Smooth muscle cell (in vitro differentiated cells): ENCODE measurements around the gene GLB1L. TPM values are rescaled to one million over a fixed set of nuclear protein-coding genes. Genes with fewer than 3 reads are reported as not detected.
"Not testable (repeated sequence)": the region's sequence is repeated elsewhere in the genome, so short reads cannot be mapped to it uniquely, and the experiment has no call there.

Source experiments
- DNase-seq: peaks from one replicate; lab custom pipeline; 2025; ENCODE audit not compliant: unreplicated experiment; lab: John Stamatoyannopoulos, UW
- H2AFZ ChIP-seq: fragments of 200-600 bp; sonication (generic); 2 replicates; pipeline ENCODE4 v1.6.0; 2016; ENCODE audit warnings: antibody characterized with exemption, low read depth, mild to moderate bottlenecking
- H3F3A ChIP-seq: fragments of 200-600 bp; sonication (generic); 2 replicates; pipeline ENCODE4 v1.6.0; 2017; ENCODE audit warnings: antibody characterized with exemption, low read depth
- H3K27ac ChIP-seq: fragments of 200-600 bp; sonication (generic); 2 replicates; pipeline ENCODE4 v1.5.1; 2016; ENCODE audit warnings: low read depth, mild to moderate bottlenecking
- H3K27me3 ChIP-seq: fragments of 200-600 bp; sonication (generic); 2 replicates; pipeline ENCODE4 v1.6.1; 2016; ENCODE audit warnings: low read depth, mild to moderate bottlenecking
- H3K36me3 ChIP-seq: fragments of 200-600 bp; sonication (generic); 2 replicates; pipeline ENCODE4 v1.5.1; 2016; ENCODE audit warnings: low read depth
- H3K4me1 ChIP-seq: fragments of 200-600 bp; sonication (generic); 2 replicates; pipeline ENCODE4 v1.5.1; 2016; ENCODE audit warnings: low read depth
- H3K4me2 ChIP-seq: fragments of 200-600 bp; sonication (generic); 2 replicates; pipeline ENCODE4 v1.6.0; 2016; ENCODE audit warnings: mild to moderate bottlenecking
- H3K4me3 ChIP-seq: fragments of 200-600 bp; sonication (generic); 2 replicates; pipeline ENCODE4 v1.5.1; 2016; ENCODE audit warnings: mild to moderate bottlenecking
- H3K79me2 ChIP-seq: fragments of 200-600 bp; sonication (generic); 2 replicates; pipeline ENCODE4 v1.6.0; 2016; ENCODE audit warnings: low read depth, mild to moderate bottlenecking
- H3K9ac ChIP-seq: fragments of 200-600 bp; sonication (generic); 2 replicates; pipeline ENCODE4 v1.6.0; 2016; ENCODE audit warnings: low read depth
- H3K9me3 ChIP-seq: fragments of 200-600 bp; sonication (generic); replicated peaks from 2 replicates; pipeline ENCODE4 v1.5.1; 2016; ENCODE audit warnings: low read depth
- H4K20me1 ChIP-seq: fragments of 200-600 bp; sonication (generic); 2 replicates; pipeline ENCODE4 v1.6.0; 2016; ENCODE audit warnings: low read depth
- CTCF ChIP-seq: fragments of 200-600 bp; sonication (generic); IDR thresholded peaks from 2 replicates; pipeline ENCODE4 v1.5.1; 2017; ENCODE audit warnings: borderline replicate concordance, mild to moderate bottlenecking, antibody characterized with exemption; ENCODE audit not compliant: insufficient read depth, poor library complexity, severe bottlenecking
- WGBS: methylation state at CpG from one replicate; pipeline ENCODE4 v1.1.7; 2016; ENCODE audit warnings: low lambda C conversion rate; 5-methylcytosine and 5-hydroxymethylcytosine counted together
- polyA plus RNA-seq: library from polyadenylated mRNA; unstranded; fragments of >200 nt; fragmentation: Nextera tagmentation; extraction: Ambion mirVana; gene quantifications from 2 replicates; pipeline ENCODE4 v1.2.1, GENCODE V29; 2016
- total RNA-seq: library from RNA; depleted of rRNA; stranded (reverse); fragments of >200 nt; gene quantifications from 2 replicates; pipeline ENCODE4 v1.2.3, GENCODE V29; 2014

Gene GLB1L
- total and polyA plus RNA-seq, 2 experiments from 2014 or later, result 4.1 to 26.4 TPM

GRCh38 chr2:219205165-219205538, 40.1 kb downstream of the GLB1L start:
- Histone ChIP-seq H3K4me1 (no peaks in the 10 kb centered on the region), H2AFZ (no peak overlapping the region), H3K4me2 (no peak overlapping the region), H3K9me3 (no peaks in the 10 kb centered on the region), H3K9ac (no peak overlapping the region), H3K4me3 (no peak overlapping the region), H3K36me3 (no peaks in the 10 kb centered on the region), H3K27me3 (no peaks in the 10 kb centered on the region), H4K20me1 (no peaks in the 10 kb centered on the region), H3K27ac (no peak overlapping the region), H3F3A (peaks cover 5% of the 10 kb centered on the region), H3K79me2 (no peaks in the 10 kb centered on the region)
- 88% methylated on average over 5 of the region's 5 CpGs for whole genome bisulfite sequencing
- TF ChIP-seq CTCF, result no peak
- no peak for DNase-seq

DNA sequence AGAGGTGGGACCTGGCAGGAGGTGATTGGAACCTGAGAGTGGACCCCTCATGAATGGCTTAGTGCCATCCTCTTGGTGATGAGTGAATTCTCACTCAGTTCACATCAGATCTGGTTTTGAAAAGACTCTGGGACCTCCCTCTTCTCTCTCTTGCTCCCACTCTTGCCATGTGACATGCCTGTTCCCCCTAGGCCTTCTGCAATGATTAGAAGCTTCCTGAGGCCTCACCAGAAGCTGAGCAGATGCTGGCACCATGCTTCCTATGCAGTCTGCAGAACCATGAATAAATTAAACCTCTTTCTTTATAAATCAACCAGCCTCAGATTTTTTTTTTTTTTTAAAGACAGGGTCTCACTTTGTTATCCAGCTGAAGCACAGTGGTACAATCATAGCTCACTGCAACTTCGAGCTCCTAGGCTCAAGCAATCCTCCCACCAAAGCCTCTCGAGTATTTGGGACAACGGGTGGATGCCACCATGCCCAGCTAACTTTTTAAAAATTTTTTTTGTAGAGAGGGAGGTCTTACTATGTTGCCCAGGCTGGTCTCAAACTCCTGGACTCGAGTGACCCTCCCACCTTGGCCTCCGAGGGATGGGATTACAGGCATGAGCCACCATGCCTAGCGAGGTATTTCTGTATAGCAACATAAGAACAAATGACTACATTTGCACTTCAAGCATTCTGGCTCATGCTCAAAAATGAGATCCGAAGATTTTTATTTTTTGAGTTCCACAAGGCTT, 40.6 kb downstream of the GLB1L start:
- no peaks in the 10 kb centered on the region for H3K4me1 ChIP-seq
- no peaks in the 10 kb centered on the region for H4K20me1 ChIP-seq
- H3K27me3 ChIP-seq, result no peaks in the 10 kb centered on the region
- no peaks in the 10 kb centered on the region for H3K9me3 ChIP-seq
- H2AFZ ChIP-seq, result no peak overlapping the region
- H3K27ac ChIP-seq, result no peak overlapping the region
- H3K4me2 ChIP-seq, result no peak overlapping the region
- 90% methylated on average over 7 of the region's 7 CpGs for WGBS
- H3K79me2 ChIP-seq, result no peaks in the 10 kb centered on the region
- TF ChIP-seq CTCF, result no peak
- DNase-seq, result no peak
- no peak overlapping the region for H3K4me3 ChIP-seq
- no peaks in the 10 kb centered on the region for H3K36me3 ChIP-seq
- H3F3A ChIP-seq, result peaks cover 5% of the 10 kb centered on the region
- H3K9ac ChIP-seq, result no peak overlapping the region

- H3K36me3 ChIP-seq, H3K79me2 ChIP-seq, H3K9me3 ChIP-seq, H2AFZ ChIP-seq, H3K4me1 ChIP-seq, H3K27ac ChIP-seq, H3K4me2 ChIP-seq, H3F3A ChIP-seq, DNase-seq, H3K9ac ChIP-seq, H4K20me1 ChIP-seq, H3K27me3 ChIP-seq, H3K4me3 ChIP-seq: not testable (repeated sequence)
- 92% methylated on average over 21 of the region's 21 CpGs for WGBS
Measured at GRCh38 chr2:219201331-219201730, 43.9 kb downstream of the GLB1L start.

DNA sequence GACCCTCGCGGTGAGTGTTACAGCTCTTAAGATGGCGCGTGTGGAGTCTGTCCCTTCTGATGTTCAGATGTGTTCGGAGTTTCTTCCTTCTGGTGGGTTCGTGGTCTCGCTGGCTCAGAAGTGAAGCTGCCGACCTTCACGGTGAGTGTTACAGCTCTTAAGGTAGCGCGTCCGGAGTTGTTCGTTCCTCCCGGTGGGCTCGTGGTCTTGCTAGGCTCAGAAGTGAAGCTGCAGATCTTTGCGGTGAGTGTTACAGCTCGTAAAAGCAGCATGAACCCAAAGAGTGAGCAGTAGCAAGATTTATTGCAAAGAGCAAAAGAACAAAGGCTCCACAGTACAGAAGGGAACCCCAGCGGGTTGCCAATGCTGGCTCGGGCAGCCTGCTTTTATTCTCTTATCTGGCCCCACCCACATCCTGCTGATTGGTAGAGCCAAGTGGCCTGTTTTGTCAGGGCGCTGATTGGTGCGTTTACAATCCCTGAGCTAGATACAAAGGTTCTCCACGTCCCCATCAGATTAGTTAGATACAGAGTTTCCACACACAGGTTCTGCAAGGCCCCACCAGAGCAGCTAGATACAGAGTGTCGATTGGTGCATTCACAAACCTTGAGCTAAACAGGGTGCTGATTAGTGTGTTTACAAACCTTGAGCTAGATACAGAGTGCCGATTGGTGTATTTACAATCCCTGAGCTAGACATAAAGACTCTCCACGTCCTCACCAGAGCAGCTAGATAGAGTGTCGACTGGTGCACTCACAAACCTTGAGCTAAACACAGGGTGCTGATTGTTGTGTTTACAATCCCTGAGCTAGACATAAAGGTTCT, 44.5 kb downstream of the GLB1L start:
- H3K27ac ChIP-seq, H4K20me1 ChIP-seq, H3K9ac ChIP-seq, H3K9me3 ChIP-seq, H3K36me3 ChIP-seq, H3K27me3 ChIP-seq, H3K79me2 ChIP-seq, H3K4me3 ChIP-seq, H2AFZ ChIP-seq, DNase-seq, H3K4me1 ChIP-seq, H3K4me2 ChIP-seq, H3F3A ChIP-seq: not testable (repeated sequence)
- WGBS, result 80% methylated on average over 26 of the region's 26 CpGs
